HG03097 (cell line): ENCODE measurements around the gene ATN1.
"Not testable (repeated sequence)": the region's sequence is repeated elsewhere in the genome, so short reads cannot be mapped to it uniquely, and the experiment has no call there.

Experiments used
- ATAC-seq: cut with Tn5 transposase; IDR thresholded peaks from one replicate; pipeline ENCODE4 v1.9.1; 2021; ENCODE audit not compliant: unreplicated experiment, low FRiP score

The ATN1 gene, protein sequence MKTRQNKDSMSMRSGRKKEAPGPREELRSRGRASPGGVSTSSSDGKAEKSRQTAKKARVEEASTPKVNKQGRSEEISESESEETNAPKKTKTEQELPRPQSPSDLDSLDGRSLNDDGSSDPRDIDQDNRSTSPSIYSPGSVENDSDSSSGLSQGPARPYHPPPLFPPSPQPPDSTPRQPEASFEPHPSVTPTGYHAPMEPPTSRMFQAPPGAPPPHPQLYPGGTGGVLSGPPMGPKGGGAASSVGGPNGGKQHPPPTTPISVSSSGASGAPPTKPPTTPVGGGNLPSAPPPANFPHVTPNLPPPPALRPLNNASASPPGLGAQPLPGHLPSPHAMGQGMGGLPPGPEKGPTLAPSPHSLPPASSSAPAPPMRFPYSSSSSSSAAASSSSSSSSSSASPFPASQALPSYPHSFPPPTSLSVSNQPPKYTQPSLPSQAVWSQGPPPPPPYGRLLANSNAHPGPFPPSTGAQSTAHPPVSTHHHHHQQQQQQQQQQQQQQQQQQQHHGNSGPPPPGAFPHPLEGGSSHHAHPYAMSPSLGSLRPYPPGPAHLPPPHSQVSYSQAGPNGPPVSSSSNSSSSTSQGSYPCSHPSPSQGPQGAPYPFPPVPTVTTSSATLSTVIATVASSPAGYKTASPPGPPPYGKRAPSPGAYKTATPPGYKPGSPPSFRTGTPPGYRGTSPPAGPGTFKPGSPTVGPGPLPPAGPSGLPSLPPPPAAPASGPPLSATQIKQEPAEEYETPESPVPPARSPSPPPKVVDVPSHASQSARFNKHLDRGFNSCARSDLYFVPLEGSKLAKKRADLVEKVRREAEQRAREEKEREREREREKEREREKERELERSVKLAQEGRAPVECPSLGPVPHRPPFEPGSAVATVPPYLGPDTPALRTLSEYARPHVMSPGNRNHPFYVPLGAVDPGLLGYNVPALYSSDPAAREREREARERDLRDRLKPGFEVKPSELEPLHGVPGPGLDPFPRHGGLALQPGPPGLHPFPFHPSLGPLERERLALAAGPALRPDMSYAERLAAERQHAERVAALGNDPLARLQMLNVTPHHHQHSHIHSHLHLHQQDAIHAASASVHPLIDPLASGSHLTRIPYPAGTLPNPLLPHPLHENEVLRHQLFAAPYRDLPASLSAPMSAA (N-terminal part only)

DNA sequence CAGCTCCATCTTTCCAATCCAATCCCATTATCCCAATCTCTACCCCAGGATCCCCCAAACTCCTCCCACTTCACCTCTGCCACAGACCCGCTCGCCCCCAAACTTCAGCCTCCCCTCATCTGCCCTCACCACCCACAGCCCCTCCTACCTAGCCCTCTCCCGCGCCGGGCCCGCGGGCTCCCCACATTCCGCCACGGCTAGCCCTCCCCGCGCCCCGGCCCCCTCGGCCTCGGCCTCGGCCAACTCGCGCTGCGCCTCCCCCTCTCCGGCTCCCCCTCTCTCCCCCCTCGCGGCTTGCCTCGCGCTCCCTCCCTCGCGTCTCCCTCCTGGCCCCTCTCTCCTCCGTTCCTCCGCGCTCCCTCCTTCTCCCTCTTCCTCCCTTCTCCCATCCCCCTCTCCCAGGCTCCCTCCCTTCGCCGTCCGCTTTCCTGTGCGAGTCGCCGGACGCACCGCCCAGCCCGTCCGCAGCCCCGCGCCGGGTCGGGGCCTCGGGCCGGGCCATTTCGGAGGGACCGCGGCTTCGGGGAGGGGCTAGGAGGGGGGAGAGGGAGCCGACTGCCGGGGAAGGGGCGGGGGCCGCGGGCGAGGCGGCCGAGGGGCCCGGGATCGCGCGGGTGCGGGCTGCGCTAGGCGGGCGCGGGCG lies at the start of gene ATN1:
TSS of gene ATN1 (plus strand) at position 581 of the 643 bp plus-strand sequence. CDS start 6,043 bp downstream, outside the sequence.
- no peak for ATAC-seq

DNA sequence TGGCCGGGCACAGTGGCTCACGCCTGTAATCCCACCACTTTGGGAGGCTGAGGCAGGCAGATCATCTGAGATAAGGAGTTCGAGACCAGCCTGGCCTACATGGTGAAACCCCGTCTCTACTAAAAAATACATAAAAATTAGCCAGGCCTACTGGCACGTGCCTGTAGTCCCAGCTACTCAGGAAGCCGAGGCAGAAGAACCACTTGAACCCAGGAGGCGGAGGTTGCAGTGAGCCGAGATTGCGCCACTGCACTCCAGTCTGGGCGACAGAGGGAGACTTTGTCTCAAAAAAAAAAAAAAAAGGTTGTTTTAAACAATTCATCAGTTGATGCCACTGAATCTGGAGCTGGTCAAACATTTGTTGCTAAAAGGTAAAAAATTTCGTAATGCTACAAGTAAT lies 47.9 kb upstream of the ATN1 start:
- ATAC-seq = not testable (repeated sequence)

DNA sequence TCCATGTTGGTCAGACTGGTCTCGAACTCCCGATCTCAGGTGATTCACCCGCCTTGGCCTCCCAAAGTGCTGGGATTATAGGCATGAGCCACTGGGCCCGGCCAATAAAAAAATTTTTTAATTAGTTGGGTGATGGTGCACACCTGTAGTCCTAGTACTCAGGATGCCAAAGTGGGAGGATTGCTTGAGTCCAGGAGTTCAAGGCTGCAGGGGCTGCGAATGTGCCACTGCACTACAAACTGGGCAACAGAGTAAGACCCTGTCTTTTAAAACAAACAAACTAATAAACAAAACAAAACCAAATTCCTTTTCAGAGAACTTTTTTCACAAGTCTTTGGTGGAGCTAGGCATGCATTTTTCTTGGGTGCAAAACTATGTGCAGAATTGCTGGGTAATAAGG lies 44.5 kb upstream of the ATN1 start:
- ATAC-seq = no peak

DNA sequence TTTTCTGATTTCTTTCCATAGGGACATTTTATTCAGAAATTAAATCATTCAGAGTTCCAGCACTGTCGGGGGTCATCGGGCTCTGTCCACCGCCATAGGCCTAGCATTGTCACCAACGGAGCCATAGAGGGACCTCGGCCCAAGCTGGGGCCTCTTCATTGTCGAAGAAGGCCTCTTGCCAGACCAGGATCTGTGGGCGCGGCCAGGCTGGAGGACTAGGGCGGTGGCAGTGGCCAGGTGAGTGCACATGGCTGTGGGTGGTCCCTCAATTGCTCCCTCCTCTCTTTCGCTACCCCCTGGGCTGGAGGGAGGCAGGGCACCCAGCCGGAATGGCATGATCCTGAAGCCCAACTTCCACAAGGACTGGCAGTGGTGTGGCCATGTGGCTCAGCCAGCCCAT lies 44.1 kb upstream of the ATN1 start:
- ATAC-seq = no peak

DNA sequence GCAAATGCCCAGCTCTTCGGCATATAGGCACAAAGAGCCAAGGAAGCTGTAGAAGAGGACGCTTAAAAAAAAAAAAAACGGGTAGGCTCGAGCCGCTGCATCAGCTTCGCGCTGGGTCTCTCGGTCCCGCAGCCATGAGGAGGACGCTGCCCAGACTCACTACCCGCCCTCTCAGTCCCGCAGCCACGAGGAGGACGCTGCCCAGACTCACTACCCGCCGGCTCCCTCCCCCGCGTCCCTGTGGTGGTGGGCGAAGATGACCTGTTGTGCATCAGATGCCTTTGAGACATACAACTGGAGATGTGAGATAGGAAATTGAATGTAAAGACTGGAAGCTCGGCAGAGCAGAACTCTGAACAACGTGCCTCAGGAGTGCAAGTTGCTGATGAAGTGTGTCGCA lies 43.2 kb upstream of the ATN1 start:
- ATAC-seq = no peak

DNA sequence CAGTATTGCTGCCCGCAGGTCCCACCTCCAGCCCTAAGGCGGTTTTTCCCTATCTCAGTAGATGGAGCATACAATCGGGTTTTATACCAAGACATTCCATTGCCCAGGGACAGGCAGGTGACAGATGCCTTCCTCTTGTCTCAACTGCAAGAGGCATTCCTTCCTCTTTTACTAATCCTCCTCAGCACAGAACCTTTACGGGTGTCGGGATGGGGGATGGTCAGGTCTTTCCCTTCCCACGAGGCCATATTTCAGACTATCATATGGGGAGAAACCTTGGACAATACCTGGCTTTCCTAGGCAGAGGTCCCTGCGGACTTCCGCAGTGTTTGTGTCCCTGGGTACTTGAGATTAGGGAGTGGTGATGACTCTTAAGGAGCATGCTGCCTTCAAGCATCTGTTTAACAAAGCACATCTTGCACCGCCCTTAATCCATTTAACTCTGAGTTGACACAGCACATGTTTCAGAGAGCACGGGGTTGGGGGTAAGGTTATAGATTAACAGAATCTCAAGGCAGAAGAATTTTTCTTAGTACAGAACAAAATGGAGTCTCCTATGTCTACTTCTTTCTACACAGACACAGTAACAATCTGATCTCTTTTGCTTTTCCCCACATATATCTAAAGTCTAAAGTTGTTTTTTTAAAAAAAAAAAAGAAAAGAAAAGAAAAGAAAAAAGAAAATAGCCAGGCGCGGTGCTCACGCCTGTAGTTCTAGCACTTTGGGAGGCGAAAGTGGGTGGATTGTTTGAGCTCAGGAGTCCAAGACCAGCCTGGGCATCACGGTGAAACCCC lies 41.4 kb upstream of the ATN1 start:
- ATAC-seq = not testable (repeated sequence)

DNA sequence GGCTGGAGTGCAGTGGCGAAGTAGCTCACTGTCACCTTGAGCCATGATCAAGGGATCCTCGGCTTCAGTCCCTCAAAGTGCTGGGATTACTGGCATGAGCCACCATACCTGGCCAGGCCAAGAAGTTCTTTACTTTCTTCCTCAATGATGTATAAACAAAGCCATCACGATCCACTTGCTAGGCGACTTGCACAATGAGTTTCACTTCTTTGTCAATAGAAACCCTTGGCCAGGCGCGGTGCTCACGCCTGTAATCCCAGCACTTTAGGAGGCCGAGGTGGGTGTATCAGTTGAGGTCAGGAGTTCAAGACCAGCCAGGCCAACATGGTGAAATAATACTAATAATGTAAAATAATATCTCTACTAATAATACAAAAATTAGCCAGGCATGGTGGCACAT lies 40.3 kb upstream of the ATN1 start:
- ATAC-seq = no peak

DNA sequence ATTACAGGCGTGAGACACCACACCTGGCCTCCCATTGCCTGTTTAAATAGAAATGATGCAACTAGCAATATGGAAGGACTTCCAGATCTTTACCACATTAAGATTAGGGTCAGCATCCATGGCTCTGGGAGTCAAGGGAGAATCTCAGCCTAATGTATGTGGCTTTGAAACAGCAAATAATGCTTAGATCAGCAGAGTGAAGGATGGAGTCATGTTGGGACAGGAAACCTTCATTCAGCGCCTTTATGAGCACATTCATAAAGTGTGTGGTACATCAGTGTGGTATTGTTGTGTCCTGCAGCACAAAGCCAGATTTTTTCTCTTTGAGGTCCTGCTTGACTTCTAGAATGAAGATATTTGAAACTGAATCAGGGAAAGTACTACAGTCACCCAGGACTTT lies 39.4 kb upstream of the ATN1 start:
- ATAC-seq = no peak

DNA sequence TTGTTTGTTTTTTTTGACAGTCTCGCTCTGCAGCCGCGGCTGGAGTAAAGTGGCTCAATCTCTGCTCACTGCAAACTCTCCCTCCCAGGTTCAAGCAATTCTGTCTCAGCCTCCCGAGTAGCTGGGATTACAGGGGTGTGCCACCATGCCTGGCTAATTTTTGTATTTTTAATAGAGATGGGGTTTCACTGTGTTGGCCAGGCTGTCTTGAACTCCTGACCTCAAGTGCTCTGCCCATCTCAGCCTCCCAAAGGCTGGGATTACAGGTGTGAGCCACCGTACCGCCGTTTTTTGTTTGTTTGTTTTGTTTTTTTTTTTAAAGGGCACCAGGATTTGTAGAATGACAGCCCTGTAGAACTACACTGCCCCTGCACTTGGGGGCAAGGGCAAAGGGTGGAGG lies 39.0 kb upstream of the ATN1 start:
- not testable (repeated sequence) for ATAC-seq

DNA sequence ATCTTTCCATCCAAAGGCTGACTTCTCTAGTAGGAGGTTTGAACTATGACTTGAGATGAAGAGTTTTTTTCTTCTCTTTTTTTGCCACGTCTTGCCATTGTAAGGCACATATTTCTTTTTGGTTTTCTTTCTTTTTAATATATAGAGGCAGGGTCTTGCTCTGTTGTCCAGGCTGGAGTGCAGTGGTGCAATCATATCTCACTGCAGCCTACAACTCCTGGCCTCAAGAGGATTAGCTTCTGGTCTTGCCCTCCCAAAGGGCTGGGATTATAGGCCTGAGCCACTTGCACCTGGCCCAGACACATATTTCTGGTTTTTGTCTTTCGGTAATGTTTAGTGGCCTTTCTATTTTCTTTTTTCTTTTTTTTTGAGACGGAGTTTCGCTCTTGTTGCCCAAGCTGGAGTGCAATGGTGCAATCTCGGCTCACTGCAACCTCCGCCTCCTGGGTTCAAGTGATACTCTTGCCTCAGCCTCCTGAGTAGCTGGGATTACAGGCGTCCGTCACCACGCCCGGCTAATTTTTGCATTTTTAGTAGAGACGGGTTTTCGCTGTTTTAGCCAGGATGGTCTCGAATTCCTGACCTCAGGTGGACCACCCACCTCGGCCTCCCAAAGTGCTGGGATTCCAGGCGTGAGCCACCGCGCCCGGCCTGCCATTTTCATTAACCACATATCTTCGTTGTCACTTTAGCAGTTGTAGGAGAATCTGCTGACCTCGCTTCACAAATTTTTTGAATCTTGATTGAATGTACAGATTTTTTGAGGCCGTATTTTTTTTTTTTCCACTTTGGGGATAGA lies 37.8 kb upstream of the ATN1 start:
- not testable (repeated sequence) for ATAC-seq

DNA sequence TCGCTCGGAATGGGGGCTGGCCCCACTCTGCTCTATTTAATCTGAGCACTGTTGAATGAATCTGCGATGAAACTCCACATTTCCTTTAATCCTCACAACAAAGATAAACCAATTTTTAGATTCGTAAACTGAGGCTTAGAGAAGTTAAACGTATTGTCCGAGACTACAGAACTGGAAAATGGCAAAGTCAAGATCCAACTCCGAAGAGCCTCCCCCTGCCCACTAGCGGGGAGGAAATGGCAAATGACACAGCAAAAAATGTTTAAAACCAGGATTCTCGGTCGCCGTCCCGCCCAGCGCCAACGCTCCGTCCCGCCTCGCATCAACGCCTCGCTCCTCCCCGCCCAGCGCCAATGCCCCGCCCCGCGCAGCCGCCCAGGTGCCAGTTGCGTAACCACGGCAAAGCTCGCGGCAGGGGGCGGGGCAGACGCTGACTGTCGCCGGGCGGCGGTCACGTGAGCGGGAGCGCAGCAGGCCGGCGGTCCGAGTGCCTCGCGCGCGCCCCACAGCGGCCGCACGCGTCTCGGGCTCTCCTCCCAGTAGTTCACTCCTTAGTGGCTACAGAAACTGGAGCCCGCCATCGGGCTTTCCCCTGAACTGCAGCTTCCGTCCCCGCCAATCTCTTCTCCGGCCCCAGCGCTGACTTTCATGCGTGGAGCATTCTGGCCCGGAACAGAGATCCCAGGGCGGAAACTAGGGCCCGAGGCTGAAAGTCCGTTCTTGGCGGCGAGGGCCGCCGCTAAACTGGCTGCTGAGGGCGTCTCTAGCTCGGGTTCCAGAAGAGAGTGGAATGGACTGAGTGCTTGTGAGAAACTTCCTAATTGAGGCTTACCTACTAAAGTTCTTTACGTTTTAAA lies 36.7 kb upstream of the ATN1 start:
- peak; percentile 94 for ATAC-seq

DNA sequence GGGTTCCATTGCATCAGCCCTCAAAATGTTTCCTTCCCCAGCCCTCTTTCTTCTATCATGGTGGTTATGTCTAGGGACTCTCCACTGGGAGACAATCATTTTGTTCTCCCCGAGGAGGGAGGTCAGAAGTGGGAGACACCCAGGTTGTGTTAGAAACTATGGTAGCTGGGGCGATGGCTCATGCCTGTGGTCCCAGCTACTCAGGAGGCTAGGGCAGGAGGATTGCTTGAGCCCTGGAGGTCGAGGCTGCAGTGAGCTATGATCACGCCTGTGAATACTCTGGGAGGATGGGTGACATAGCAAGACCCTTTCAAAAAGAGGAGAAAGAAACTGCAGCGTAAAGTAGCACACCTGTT lies 36.1 kb upstream of the ATN1 start:
- peak; percentile 8 for ATAC-seq

DNA sequence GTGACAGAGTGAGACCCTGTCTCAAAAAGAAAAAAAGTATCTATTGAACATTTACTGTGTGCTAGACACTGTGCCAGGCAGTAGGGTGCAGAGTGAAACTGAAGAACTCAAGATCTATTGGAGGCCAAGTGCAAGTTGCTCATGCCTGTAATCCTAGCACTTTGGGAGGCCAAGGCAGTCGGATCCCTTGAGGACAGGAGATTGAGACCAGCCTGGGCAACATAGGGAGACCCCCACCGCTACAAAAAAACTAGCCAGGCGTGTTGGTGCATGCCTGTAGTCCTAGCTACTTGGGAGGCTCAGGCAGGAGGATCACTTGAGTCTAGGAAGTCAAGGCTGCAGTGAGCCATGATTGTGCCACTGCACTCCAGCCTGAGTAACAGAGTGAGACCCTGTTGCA lies 35.1 kb upstream of the ATN1 start:
- not testable (repeated sequence) for ATAC-seq

DNA sequence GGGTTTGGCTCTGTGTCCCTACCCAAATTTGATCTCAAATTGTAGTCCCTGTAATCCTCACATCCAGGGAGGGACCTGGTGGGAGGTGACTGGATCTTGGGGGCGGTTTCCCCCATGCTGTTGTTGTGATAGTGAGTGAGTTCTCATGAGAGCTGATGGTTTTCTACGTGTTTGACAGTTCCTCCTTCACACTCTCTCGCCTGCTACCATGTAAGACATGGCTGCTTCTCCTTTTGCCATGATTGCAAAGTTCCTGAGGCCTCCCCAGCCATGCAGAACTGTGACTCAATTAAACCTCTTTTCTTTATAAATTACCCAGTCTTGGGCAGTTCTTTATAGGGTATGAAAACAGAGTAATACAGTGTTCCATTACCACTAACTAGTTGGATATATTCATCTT lies 33.4 kb upstream of the ATN1 start:
- ATAC-seq = no peak

DNA sequence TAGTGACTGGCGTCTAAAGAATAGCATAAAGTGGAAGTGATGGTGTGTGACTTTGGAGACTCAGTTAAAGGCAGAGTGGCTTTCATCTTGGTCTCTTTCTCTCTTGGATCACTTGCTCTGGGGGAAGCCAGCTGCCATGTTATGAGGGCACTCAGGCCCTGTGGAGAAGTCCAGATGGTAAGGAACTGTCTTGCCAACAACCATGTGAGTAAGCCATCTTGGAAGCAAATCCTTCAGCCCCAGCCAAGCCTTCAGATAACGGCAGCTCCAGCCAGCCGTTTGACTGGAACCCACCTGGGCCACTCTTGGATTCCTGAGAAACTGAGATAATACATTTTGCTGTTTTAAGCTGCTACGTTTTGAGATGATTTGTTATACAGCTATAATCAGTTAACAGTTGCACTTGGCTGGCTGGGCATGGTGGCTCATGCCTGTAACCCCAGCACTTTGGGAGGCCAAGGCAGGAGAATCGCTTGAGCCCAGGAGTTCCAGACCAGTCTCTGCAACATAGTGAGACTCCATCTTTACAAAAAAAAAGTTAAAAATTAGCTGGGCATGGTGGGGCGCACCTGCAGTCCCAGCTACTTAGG lies 30.8 kb upstream of the ATN1 start:
- no peak for ATAC-seq

DNA sequence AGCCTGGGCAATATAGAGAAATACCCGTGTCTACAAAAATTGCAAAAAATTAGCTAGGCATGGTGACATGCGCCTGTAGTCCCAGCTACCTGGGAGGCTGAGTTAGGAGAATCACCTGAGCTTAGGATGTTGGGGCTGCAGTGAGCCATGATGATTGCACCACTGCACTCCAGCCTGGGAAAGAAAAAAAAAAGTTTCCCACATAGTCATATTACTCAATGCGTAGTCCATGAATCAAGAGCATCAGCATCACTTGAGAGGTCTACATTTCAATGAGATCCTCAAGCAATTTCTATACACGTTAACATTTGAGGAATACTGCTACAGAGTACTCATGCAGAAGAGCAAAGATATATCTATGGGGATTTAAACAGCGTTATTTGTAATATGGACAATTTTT lies 28.3 kb upstream of the ATN1 start:
- no peak for ATAC-seq

DNA sequence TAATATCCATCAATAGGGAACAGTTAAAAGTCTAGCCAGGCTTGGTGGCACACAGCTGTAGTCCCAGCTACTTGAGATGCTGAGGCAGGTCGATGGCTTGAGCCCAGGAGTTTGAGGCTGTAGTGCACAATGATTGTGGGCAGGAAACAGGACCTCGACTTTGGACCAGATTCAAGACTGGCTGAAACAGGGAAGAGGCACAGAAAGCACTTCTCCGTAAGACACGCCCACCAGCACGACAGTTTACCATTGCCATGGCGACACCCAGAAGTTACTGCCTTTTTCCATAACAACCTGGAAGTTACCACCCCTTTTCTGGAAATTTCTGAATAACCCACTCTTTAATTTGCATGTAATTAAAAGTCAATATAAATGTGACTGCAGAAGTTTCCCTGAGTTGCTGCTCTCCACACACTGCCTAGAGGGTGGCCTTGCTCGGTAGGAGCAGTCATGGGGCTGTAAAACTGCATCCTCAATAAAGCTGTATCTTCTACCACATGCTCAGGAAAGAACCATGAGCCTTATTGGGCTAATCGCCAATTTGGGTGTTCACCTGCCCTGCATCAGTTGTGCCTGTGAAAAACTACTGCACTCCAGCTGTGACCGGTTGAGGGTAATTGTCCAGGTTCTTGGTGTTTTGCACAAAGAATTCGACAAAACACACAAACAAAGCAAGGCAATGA lies 27.8 kb upstream of the ATN1 start:
- no peak for ATAC-seq
